Left forelimb (tissue), 1 donor: ENCODE measurements around the gene OMP.
A peak's percentile ranks its signal among the peaks of the same experiment; 100 is the strongest.
"Not testable (repeated sequence)": the region's sequence is repeated elsewhere in the genome, so short reads cannot be mapped to it uniquely, and the experiment has no call there.

Experiments
- DNase-seq: peaks from one replicate; pipeline ENCODE4 v3.0.0-alpha.2; 2018; ENCODE audit warnings: low spot score

OMP gene

GRCh38 chr11:77086521-77087472, 15.8 kb upstream of the OMP start:
- no peak for DNase-seq

- DNase-seq, result no peak
These were observed 14.9 kb upstream of the OMP start for GRCh38 chr11:77087723-77088225.

- DNase-seq, result no peak
These were observed 14.2 kb upstream of the OMP start for GRCh38 chr11:77088236-77089003.

GRCh38 chr11:77089004-77089545, 13.6 kb upstream of the OMP start:
- no peak for DNase-seq

GRCh38 chr11:77090046-77090372, 12.6 kb upstream of the OMP start:
- no peak for DNase-seq

GRCh38 chr11:77090373-77091111, 12.1 kb upstream of the OMP start:
- no peak for DNase-seq

- peak; percentile 78 for DNase-seq
These were observed 11.3 kb upstream of the OMP start for GRCh38 chr11:77091146-77091940.

GRCh38 chr11:77092382-77092781, 10.3 kb upstream of the OMP start:
- no peak for DNase-seq

GRCh38 chr11:77093056-77093891, 9.4 kb upstream of the OMP start:
- DNase-seq, result no peak

- no peak for DNase-seq
These were observed 8.4 kb upstream of the OMP start for GRCh38 chr11:77093987-77094840.

- no peak for DNase-seq
These were observed 7.7 kb upstream of the OMP start for GRCh38 chr11:77094841-77095365.

- no peak for DNase-seq
These were observed 6.8 kb upstream of the OMP start for GRCh38 chr11:77095551-77096490.

- DNase-seq, result no peak
These were observed 6.0 kb upstream of the OMP start for GRCh38 chr11:77096591-77097019.

GRCh38 chr11:77097180-77097579, 5.5 kb upstream of the OMP start:
- not testable (repeated sequence) for DNase-seq

GRCh38 chr11:77100166-77101042, 2.2 kb upstream of the OMP start:
- DNase-seq, result no peak

GRCh38 chr11:77101043-77101537, 1.6 kb upstream of the OMP start:
- DNase-seq, result no peak

GRCh38 chr11:77103319-77103718, 679 bp downstream of the OMP start:
- no peak for DNase-seq
